ENCODE data around the gene TMA7B.
"Not testable (repeated sequence)": the region's sequence is repeated elsewhere in the genome, so short reads cannot be mapped to it uniquely, and the experiment has no call there.

TMA7B gene

DNA sequence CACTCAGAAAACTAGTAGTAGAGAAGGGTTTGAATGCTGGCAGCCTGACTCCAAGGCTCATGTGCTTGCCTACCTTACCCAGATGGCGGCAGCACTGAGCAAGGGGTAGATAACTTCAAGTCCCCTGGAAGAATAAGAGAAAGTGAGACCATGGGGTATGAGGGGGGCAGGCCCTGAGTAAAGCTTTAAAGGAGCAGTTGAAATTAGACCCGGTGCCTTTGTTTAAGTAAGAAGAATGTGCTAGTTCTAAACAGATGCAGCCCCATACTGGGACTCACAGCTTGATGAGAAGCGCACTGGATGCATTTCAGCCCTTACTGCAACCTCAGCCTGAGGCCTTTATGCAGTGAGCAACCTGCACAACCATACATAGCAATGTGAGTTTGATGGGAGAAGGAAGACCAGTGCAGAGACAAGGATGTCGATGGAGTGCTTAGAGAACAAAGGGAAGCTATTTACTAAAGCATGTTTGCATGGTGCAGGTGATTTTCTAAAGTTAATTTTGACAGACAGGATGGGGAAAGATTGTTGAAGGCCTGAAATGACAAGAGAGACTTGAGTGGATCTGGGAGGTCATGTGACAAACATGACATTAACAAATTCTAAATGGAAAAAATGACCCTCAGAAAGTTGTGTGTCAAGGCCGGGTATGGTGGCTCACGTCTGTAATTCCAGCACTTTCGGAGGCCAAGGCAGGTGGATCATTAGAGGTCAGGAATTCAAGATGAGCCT is 27.1 kb upstream of the TMA7B start:
- DNase-seq (ENCODE audit: low read depth in 2 of 2), result no peak

DNA sequence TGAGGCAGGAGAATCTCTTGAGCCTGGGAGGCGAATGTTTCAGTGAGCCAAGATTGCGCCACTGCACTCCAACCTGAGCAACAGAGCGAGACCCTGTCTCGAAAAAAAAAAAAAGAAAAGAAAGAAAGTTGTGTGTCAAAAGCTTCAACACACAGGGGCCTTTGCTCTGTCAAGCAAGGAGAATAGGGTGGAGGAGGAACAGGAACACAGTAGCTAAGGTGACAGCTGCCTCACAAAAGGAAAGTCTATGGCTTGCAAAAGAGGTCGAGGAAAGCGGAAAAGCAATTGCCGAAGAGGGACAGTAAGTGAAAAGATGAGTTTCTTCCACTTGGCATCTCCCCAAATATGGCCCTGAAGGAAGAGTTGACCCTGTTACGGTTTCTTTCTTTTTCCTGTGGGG is 26.5 kb upstream of the TMA7B start:
- no peak for DNase-seq (ENCODE audit: low read depth in 2 of 2)

- DNase-seq (ENCODE audit: low read depth in 2 of 2), result no peak
Measured at GRCh38 chr22:39935116-39935515, 25.1 kb upstream of the TMA7B start.

GRCh38 chr22:39935612-39936011 is 24.6 kb upstream of the TMA7B start:
- DNase-seq (ENCODE audit: low read depth in 2 of 2), result no peak

DNA sequence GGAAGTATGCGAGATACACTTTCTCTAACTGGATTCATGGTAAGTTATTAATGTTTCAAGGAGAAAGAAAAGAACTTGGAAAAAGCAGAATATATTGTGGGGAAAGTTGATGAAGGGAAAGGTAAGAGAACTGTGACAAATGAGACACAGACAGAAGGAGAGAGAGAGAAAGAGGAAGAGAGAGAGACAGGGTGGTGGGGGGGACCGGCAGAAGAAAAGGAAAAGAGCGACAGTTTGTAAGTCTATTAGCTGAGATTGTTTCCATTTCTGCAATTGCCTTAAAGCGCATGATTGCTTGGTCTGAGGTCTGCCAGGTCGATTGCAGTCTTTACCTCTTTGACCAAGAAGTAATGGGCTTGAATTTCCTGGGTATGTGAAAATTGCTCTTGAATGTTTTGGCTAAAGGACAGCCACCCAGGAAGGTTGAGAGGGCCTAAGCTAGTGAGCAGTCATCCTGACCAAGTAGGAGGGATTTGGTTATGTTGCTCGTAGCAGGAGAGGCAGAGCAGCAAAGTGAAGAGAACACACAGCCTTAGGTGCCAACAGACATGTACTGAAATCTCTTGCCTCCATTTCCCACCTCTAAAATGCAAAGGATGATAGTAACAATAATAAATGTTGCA is 23.6 kb upstream of the TMA7B start:
- no peak for DNase-seq (ENCODE audit: low read depth in 2 of 2)

DNA sequence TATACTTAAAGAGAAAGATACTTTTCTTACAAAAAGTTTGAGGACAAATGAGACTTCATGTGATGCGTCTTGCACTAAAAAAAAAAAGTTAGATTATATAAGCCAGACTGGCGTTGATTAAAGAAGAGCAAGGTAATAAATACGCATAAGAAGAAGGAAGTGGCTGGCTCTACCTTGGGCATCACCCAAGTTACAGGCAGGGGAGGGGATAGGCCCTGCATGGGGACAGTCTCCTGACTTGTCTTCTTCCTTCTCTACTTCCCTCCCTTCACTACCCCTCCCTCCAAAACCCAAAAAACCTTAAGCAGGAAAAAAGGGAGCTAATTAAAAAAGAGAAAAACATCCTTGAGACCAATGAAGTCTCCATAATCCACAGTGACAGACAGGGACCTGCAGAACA is 22.3 kb upstream of the TMA7B start:
- no peak for DNase-seq (ENCODE audit: low read depth in 2 of 2)

DNA sequence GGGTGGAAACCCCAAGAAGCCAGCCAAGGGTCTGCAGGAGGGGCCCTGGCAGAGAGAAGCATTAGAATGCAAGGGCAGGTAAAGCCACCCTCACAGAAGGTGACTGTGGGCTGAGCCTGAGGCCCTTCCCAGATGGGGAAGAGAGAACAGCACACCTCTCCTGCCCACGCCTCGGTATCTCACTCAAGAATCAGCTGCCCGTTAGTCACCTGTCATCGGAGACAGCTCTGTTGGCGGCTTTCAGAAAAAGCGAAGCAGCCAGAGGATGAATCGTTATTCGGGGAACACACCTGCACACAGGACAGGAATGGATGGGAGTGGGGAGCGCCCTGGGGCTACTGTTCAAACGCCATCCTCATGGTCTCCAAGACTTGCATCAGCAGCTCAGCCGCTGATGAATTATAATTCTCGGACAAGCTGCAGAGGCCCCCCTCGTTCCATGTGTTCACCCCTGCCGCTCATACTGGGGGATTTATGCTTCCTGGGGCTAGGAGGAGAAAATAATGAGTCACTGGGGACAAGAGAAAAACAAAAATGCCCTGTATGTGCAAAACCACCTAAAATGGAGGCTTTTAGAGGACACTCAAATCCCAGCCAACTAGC is 21.6 kb upstream of the TMA7B start:
- DNase-seq (ENCODE audit: low read depth in 2 of 2), result no peak

- no peak for DNase-seq (ENCODE audit: low read depth in 2 of 2)
Measured at GRCh38 chr22:39939830-39940229, 20.4 kb upstream of the TMA7B start.

DNA sequence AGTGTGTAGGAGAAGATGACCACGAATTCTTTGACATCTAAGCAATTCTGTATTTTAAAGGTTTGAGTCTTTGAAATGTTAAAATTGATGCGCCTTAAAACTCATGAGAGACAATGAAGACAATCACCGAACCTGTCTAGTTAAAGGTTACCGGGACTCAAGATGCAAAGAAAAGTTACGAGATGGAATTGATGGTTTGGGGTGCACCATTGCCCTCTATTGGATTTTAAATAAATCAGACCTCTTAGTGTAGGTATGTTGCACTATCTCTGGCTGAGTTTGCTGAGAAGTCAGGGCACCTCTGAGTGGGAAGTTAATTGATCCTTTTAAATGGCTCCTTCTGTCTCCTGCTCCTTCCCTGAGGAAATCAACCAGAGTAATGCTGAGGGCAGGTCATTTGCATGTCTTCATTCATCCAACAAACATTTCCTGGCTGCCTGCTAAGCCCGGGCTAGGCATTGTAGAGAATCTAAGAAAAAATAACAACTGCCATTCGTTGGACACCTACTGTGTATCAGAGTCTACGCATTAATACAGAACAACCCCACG is 19.4 kb upstream of the TMA7B start:
- no peak for DNase-seq (ENCODE audit: low read depth in 2 of 2)

- no peak for DNase-seq (ENCODE audit: low read depth in 2 of 2)
Measured at GRCh38 chr22:39941601-39942000, 18.6 kb upstream of the TMA7B start.

GRCh38 chr22:39942439-39943230 is 17.6 kb upstream of the TMA7B start:
- no peak for DNase-seq (ENCODE audit: low read depth in 2 of 2)

DNA sequence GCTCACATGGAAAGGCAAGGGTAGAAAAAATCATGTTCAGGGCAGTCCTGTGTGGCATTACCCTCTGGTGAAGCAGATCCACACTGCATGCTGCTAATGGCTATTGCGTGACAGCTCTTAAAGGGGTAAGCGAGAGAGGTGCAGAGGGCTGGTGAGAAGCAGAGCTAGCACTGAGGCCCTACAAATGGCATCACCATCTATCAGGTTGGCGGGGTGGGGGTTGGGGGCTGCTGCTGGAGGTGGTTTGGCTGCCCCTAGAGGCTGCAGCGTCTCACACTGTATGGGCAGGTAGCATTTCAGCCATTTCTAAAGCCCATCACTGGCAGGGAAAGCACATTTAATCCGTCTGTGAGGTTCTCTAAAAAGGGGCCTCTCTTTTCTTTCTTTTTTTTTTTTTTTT is 16.9 kb upstream of the TMA7B start:
- no peak for DNase-seq (ENCODE audit: low read depth in 2 of 2)

GRCh38 chr22:39943953-39944872 is 16.0 kb upstream of the TMA7B start:
- no peak for DNase-seq (ENCODE audit: low read depth in 2 of 2)

GRCh38 chr22:39946126-39946502 is 14.1 kb upstream of the TMA7B start:
- DNase-seq (ENCODE audit: low read depth in 2 of 2), result no peak

- no peak for DNase-seq (ENCODE audit: low read depth in 2 of 2)
Measured at GRCh38 chr22:39946503-39947219, 13.5 kb upstream of the TMA7B start.

- no peak for DNase-seq (ENCODE audit: low read depth in 2 of 2)
Measured at GRCh38 chr22:39947220-39948216, 12.7 kb upstream of the TMA7B start.

- no peak for DNase-seq (ENCODE audit: low read depth in 2 of 2)
Measured at GRCh38 chr22:39949964-39950737, 10.0 kb upstream of the TMA7B start.

- not testable (repeated sequence) for DNase-seq (ENCODE audit: low read depth in 2 of 2)
Measured at GRCh38 chr22:39951603-39952293, 8.4 kb upstream of the TMA7B start.
